GM12891 (cell line): ENCODE measurements around the gene HHIP.

ENCODE experiments used
- POLR2A ChIP-seq: IDR thresholded peaks from 2 replicates; pipeline ENCODE4 v1.6.1; 2011; ENCODE audit warnings: low read depth, low read length, control low read depth
- POLR2AphosphoS5 ChIP-seq: IDR thresholded peaks from 2 replicates; pipeline ENCODE4 v1.6.1; 2011; ENCODE audit warnings: low read depth, low read length, control low read depth

- no peak for TF ChIP-seq POLR2A
- no peak for TF ChIP-seq POLR2AphosphoS5
Measured at GRCh38 chr4:144709793-144710525, 64.0 kb downstream of the HHIP start.
